ENCODE data around the gene GALNT14.

GALNT14 gene

DNA sequence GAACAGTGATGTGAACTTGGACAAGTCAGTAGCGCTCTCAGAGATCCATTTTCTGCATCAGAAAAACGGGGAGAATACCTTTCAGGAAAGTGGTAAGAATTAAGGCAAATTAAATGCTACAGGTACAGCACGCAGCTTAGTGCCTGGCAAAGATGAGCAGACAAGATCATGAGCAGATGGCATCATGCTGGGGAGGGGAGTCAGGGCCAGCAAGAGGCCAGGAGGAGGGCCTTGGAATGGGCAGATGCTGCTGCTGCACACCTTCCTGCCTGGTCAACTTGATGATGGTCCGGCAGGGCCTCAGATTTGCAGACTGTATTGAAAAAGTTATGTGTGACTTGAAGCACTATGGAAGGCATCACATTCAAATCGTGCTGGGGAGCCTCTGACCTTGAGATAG lies 72.9 kb downstream of the GALNT14 start (continued):
- TF ChIP-seq PRDM6 (tag by site-specific recombination; IDR thresholded peaks at IDR 0.05) (no peak), ZNF140 (tag by site-specific recombination; IDR thresholded peaks at IDR 0.05) (no peak), ZNF169 (tag by site-specific recombination; IDR thresholded peaks at IDR 0.05) (no peak), ZNF629 (tag by site-specific recombination; IDR thresholded peaks at IDR 0.05) (no peak), ZNF555 (tag by site-specific recombination; conservative IDR thresholded peaks at IDR 0.05) (no peak)
- TF ChIP-seq, protein P1, sequence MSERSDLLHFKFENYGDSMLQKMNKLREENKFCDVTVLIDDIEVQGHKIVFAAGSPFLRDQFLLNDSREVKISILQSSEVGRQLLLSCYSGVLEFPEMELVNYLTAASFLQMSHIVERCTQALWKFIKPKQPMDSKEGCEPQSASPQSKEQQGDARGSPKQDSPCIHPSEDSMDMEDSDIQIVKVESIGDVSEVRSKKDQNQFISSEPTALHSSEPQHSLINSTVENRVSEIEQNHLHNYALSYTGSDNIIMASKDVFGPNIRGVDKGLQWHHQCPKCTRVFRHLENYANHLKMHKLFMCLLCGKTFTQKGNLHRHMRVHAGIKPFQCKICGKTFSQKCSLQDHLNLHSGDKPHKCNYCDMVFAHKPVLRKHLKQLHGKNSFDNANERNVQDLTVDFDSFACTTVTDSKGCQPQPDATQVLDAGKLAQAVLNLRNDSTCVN (tag by site-specific recombination; optimal IDR thresholded peaks at IDR 0.05) = no peak

- Histone ChIP-seq H3K27ac (ENCODE audit: extremely low read depth, low read depth, low read length) (no peak overlapping the region), H3K4me1 (ENCODE audit: control insufficient read depth, insufficient read depth, low read length) (no peaks in the 10 kb centered on the region), H3K9me3 (ENCODE audit: control insufficient read depth, insufficient read depth, low read depth, low read length) (no peaks in the 10 kb centered on the region), H3K4me3 (ENCODE audit: low read depth, low read length) (no peak overlapping the region), H3K36me3 (ENCODE audit: control insufficient read depth in 2 of 2, insufficient read depth in 1 of 2, low read length in 2 of 2) (no peaks in the 10 kb centered on the region)
- POLR2A ChIA-PET = no interaction called here
- TF ChIP-seq TRIM28 (IDR thresholded peaks at IDR 0.05; ENCODE audit: borderline replicate concordance, low read length) (no peak), ZIC2 (tag by site-specific recombination; IDR thresholded peaks at IDR 0.05) (peak; percentile 79)
- CTCF ChIA-PET = no interaction called here
Observed at GRCh38 chr2:31060397-31060796, 77.8 kb downstream of the GALNT14 start.

DNA sequence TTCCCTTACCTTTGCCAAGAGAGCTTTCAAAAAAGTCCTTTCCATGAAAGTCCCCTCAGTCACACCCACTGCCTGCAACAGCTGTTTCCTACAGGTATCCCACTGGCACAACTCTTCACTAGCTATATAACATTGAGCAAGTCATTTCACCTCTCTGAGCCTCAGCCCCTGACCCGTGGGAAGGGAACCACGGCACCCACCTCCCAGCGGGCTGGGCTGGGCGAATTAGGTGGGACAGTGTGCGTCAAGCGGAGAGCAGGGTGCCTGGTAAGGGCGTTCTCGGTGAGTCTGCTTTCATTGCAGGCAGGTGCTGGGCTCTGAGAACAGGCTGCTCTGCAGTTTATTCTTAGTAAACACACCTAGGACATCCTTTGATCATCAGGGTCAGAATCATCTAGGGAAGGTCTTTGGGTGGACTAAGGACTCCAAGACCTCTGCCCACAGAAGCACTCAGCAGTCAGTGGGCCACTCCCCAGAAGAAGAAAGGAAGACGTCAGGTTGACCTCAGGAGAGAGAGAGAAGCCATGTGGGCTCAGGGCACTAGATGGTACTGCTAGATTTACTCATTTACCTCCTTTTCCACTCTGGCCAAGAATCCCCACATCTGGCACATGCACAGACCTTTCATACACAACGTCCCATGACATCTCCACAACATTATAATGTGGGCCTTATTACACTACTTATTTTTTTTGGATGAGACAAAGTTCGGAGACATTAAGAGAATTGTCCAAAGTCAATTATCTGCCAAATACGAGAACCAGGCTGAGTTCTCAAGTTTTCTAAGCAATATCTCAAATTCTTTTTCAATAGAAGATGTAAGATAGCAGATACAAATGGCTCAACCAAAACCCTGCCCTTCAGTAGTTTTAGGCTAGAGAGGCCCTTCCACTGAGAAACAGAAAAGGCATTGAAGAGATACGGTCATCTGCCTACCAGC lies 79.9 kb downstream of the GALNT14 start:
- Histone ChIP-seq H3K4me3 (ENCODE audit: low read depth, low read length) (no peak overlapping the region), H3K27ac (ENCODE audit: extremely low read depth, low read depth, low read length) (no peak overlapping the region), H3K36me3 (ENCODE audit: control insufficient read depth in 2 of 2, insufficient read depth in 1 of 2, low read length in 2 of 2) (no peaks in the 10 kb centered on the region), H3K4me1 (ENCODE audit: control insufficient read depth, insufficient read depth, low read length) (no peaks in the 10 kb centered on the region), H3K9me3 (ENCODE audit: control insufficient read depth, insufficient read depth, low read depth, low read length) (no peaks in the 10 kb centered on the region)
- no peak for TF ChIP-seq ZNF112 (tag by site-specific recombination; IDR thresholded peaks at IDR 0.05)
- TF ChIP-seq GLIS1 (tag by site-specific recombination; IDR thresholded peaks at IDR 0.05) = no peak
- no peak for TF ChIP-seq ZNF114 (tag by site-specific recombination; IDR thresholded peaks at IDR 0.05)
- TF ChIP-seq ZNF248 (tag by site-specific recombination; IDR thresholded peaks at IDR 0.05) = no peak
- no peak for TF ChIP-seq ZNF362 (tag by site-specific recombination; IDR thresholded peaks at IDR 0.05)
- TF ChIP-seq ZNF274 (IDR thresholded peaks at IDR 0.05; ENCODE audit: low read length) = no peak
- no peak for TF ChIP-seq ZNF274 (tag by site-specific recombination; IDR thresholded peaks at IDR 0.05; ENCODE audit: borderline replicate concordance)
- TF ChIP-seq ZNF169 (tag by site-specific recombination; IDR thresholded peaks at IDR 0.05) = no peak
- TF ChIP-seq, protein P2, sequence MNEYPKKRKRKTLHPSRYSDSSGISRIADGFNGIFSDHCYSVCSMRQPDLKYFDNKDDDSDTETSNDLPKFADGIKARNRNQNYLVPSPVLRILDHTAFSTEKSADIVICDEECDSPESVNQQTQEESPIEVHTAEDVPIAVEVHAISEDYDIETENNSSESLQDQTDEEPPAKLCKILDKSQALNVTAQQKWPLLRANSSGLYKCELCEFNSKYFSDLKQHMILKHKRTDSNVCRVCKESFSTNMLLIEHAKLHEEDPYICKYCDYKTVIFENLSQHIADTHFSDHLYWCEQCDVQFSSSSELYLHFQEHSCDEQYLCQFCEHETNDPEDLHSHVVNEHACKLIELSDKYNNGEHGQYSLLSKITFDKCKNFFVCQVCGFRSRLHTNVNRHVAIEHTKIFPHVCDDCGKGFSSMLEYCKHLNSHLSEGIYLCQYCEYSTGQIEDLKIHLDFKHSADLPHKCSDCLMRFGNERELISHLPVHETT (tag by site-specific recombination; IDR thresholded peaks at IDR 0.05) = no peak
- TF ChIP-seq ZNF398 (tag by site-specific recombination; IDR thresholded peaks at IDR 0.05) = no peak
- TF ChIP-seq ZNF585B (tag by site-specific recombination; IDR thresholded peaks at IDR 0.05) = no peak
- no peak for TF ChIP-seq ZNF416 (tag by site-specific recombination; IDR thresholded peaks at IDR 0.05)
- ChIA-PET CTCF (no interaction called here), POLR2A (no interaction called here)
